ENCODE measurements around the gene B4GALT2. TPM values are rescaled to one million over a fixed set of nuclear protein-coding genes. Genes with fewer than 3 reads are reported as not detected.

Gene B4GALT2
- total and polyA plus RNA-seq, 2 experiments from 2014 or later = 81.6 to 97.4 TPM

GRCh38 chr1:43945674-43946235 is 33.3 kb upstream of the B4GALT2 start:
- peaks cover 12% of the 10 kb centered on the region for H3K4me1 ChIP-seq (ENCODE audit: low read depth)
- H3K36me3 ChIP-seq = no peaks in the 10 kb centered on the region
- no peaks in the 10 kb centered on the region for H3K9me3 ChIP-seq (ENCODE audit: low read depth)
- peak overlapping the region; percentile 56 for H3K4me3 ChIP-seq
- H3K27me3 ChIP-seq = no peaks in the 10 kb centered on the region
- TF ChIP-seq CTCF (IDR thresholded peaks at IDR 0.05; ENCODE audit: low read depth, low read length) = no peak
- H3K27ac ChIP-seq = peak overlapping the region; percentile 99
- DNase-seq (ENCODE audit: low read depth in 1 of 2, low spot score in 1 of 2) = no peak

- TF ChIP-seq CTCF (IDR thresholded peaks at IDR 0.05; ENCODE audit: low read depth, low read length) = peak; percentile 68
Measured at GRCh38 chr1:43946236-43947060, 32.6 kb upstream of the B4GALT2 start, which contains the start of gene IPO13. IPO13 (plus strand) TSS chr1:43946950; CDS start chr1:43947601, 651 bp downstream.

DNA sequence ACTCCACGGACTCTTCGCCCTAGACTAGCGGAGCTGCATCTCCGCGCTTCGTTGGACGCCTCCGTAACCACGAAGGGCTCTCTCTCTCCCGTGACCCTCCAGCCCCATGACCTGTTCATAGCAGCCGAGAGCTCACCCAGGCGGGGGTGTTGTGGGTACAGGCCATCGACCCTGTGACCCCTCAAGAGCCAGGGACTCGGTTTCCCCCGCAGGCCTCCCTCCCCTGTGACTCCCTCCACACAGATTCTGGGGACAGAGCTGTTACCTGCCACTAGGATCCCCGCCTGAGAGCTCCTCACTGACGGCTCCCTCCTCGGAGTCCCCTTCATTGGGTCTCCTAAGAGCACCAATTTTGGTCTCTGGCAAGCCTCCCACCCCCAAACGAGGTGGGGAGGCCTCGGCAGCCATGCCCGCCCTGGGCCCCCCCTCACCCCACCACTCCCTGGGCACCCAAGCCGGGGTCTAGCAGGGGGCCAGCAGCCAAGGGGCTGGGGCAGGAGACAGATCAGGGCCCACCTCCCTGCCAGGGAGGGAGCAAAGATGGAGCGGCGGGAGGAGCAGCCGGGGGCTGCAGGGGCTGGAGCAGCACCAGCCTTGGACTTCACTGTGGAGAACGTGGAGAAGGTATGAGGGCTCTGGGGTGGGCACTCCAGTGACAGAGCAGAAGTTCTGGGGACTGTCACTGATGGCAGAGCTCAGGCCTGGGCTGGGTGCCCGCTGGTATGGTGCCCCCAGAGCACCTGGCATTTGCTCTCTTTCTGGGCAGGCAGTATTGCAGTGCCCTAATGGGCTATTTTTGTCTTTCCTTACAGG is 31.7 kb upstream of the B4GALT2 start:
- Histone ChIP-seq H3K4me1 (ENCODE audit: low read depth) (peaks cover 12% of the 10 kb centered on the region), H3K27me3 (no peaks in the 10 kb centered on the region), H3K4me3 (peak overlapping the region; percentile 56), H3K36me3 (no peaks in the 10 kb centered on the region), H3K27ac (peak overlapping the region; percentile 99), H3K9me3 (ENCODE audit: low read depth) (no peaks in the 10 kb centered on the region)
- TF ChIP-seq CTCF (IDR thresholded peaks at IDR 0.05; ENCODE audit: low read depth, low read length) = no peak
- no peak for DNase-seq (ENCODE audit: low read depth in 1 of 2, low spot score in 1 of 2)

More at GRCh38 chr1:43946236-43947060, 32.6 kb upstream of the B4GALT2 start, which contains the start of gene IPO13:
- peaks cover 12% of the 10 kb centered on the region for H3K4me1 ChIP-seq (ENCODE audit: low read depth)
- H3K27me3 ChIP-seq = no peaks in the 10 kb centered on the region
- H3K36me3 ChIP-seq = no peaks in the 10 kb centered on the region
- H3K9me3 ChIP-seq (ENCODE audit: low read depth) = no peaks in the 10 kb centered on the region
- peak within 1 kb of the TSS; percentile 99 for H3K27ac ChIP-seq
- DNase-seq (ENCODE audit: low read depth in 1 of 2, low spot score in 1 of 2) = peak; percentile 96 to 98
- peak within 1 kb of the TSS; percentile 56 for H3K4me3 ChIP-seq

DNA sequence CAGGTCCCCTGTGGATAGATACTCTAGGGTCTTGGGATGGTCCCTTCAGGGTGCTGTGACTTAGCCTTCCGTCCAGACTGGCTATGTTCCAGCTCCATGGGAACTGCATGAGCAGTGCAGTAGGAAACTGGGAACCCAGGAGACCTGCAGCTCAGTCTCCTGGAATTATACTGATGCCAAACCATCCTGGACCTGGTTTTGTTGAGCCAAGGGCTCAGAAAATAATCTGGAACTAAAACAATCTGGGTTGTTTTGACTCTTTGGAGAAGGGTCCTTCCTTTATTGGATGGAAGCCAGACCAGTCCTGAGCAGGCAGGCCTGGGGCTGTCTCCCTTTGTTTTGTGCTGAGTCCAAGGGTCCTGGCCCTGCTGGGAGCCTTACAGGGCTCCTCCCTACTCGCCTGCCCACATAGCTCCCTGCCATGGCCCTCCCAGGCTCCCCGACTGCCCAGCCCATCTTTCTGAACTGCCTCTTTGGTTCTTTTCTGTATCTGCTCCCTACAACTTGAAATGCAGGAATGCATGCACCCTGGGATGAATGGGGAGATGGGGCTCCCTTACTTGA is 31.1 kb upstream of the B4GALT2 start:
- no peaks in the 10 kb centered on the region for H3K9me3 ChIP-seq (ENCODE audit: low read depth)
- no peak for TF ChIP-seq CTCF (IDR thresholded peaks at IDR 0.05; ENCODE audit: low read depth, low read length)
- H3K27me3 ChIP-seq = no peaks in the 10 kb centered on the region
- peaks cover 12% of the 10 kb centered on the region for H3K4me1 ChIP-seq (ENCODE audit: low read depth)
- DNase-seq (ENCODE audit: low read depth in 1 of 2, low spot score in 1 of 2) = no peak
- H3K36me3 ChIP-seq = no peaks in the 10 kb centered on the region
- no peak overlapping the region for H3K27ac ChIP-seq
- peak overlapping the region; percentile 56 for H3K4me3 ChIP-seq

DNA sequence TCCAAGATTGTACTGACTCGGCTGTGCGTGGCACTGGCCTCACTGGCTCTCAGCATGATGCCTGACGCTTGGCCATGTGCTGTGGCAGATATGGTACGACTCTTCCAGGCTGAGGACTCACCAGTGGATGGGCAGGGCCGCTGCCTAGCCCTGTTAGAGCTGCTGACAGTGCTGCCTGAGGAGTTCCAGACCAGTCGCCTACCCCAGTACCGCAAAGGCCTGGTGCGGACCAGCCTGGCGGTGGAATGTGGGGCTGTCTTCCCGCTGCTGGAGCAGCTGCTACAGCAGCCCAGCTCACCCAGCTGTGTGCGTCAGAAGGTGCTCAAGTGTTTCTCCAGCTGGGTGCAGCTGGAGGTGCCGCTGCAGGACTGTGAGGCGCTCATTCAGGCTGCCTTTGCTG is 29.3 kb upstream of the B4GALT2 start:
- Histone ChIP-seq H3K4me1 (ENCODE audit: low read depth) (peaks cover 16% of the 10 kb centered on the region), H3K36me3 (no peaks in the 10 kb centered on the region), H3K27me3 (no peaks in the 10 kb centered on the region), H3K4me3 (no peak overlapping the region), H3K9me3 (ENCODE audit: low read depth) (no peaks in the 10 kb centered on the region), H3K27ac (no peak overlapping the region)
- DNase-seq (ENCODE audit: low read depth in 1 of 2, low spot score in 1 of 2) = no peak
- TF ChIP-seq CTCF (IDR thresholded peaks at IDR 0.05; ENCODE audit: low read depth, low read length) = no peak

Measured in cardiac muscle cell (in vitro differentiated cells and primary cell).